H9 (cell line): ENCODE data around the gene TPP1. TPM values are rescaled to one million over a fixed set of nuclear protein-coding genes. Genes with fewer than 3 reads are reported as not detected.

ENCODE experiments used
- DNase-seq: peaks from one replicate; pipeline ENCODE4 v3.0.0-alpha.2; 2017
- H2AFZ ChIP-seq: one replicate; pipeline ENCODE4 v1.6.1; 2013; ENCODE audit warnings: mild to moderate bottlenecking, low read length, control low read depth, moderate library complexity
- H2AK5ac ChIP-seq: 2 replicates; pipeline ENCODE4 v1.6.1; 2013; ENCODE audit warnings: low read length, control low read depth, mixed read lengths; ENCODE audit not compliant: insufficient read length
- H2BK120ac ChIP-seq: one replicate; pipeline ENCODE4 v1.6.1; 2013; ENCODE audit warnings: low read depth, mild to moderate bottlenecking, low read length, control low read depth, inconsistent platforms; ENCODE audit not compliant: poor library complexity, severe bottlenecking
- H2BK12ac ChIP-seq: 2 replicates; pipeline ENCODE4 v1.6.1; 2013; ENCODE audit warnings: low read length, control low read depth, mixed read lengths, low read depth; ENCODE audit not compliant: insufficient read length
- H2BK15ac ChIP-seq: 2 replicates; pipeline ENCODE4 v1.6.1; 2013; ENCODE audit warnings: low read depth, low read length, control low read depth
- H2BK20ac ChIP-seq: one replicate; pipeline ENCODE4 v1.6.1; 2013; ENCODE audit warnings: low read depth, mild to moderate bottlenecking, low read length, control low read depth, inconsistent platforms; ENCODE audit not compliant: poor library complexity, severe bottlenecking
- H2BK5ac ChIP-seq: 2 replicates; pipeline ENCODE4 v1.6.1; 2013; ENCODE audit warnings: low read length, control low read depth, mixed read lengths; ENCODE audit not compliant: insufficient read length
- H3K14ac ChIP-seq: 2 replicates; pipeline ENCODE4 v1.6.1; 2013; ENCODE audit warnings: low read length, control low read depth; ENCODE audit not compliant: insufficient read depth
- H3K18ac ChIP-seq: 2 replicates; pipeline ENCODE4 v1.6.1; 2013; ENCODE audit warnings: low read depth, mild to moderate bottlenecking, mixed read lengths, low read length, control low read depth; ENCODE audit not compliant: insufficient read length
- H3K23ac ChIP-seq: 2 replicates; pipeline ENCODE4 v1.6.1; 2013; ENCODE audit warnings: low read length, control low read depth, mixed read lengths, low read depth; ENCODE audit not compliant: insufficient read length
- H3K23me2 ChIP-seq: 2 replicates; pipeline ENCODE4 v1.6.1; 2013; ENCODE audit warnings: low read depth, mild to moderate bottlenecking, mixed read lengths, low read length, control low read depth; ENCODE audit not compliant: insufficient read length, poor library complexity, severe bottlenecking
- H3K27ac ChIP-seq: 2 replicates; pipeline ENCODE4 v1.5.1; 2013; ENCODE audit warnings: low read length, control low read depth, mixed read lengths, low read depth; ENCODE audit not compliant: insufficient read length
- H3K27me3 ChIP-seq: 2 replicates; pipeline ENCODE4 v1.6.1; 2013; ENCODE audit warnings: low read length, control low read depth, inconsistent platforms; ENCODE audit not compliant: insufficient read depth
- H3K4ac ChIP-seq: 2 replicates; pipeline ENCODE4 v1.6.1; 2013; ENCODE audit warnings: low read depth, mild to moderate bottlenecking, control low read depth, inconsistent platforms, low read length, moderate library complexity
- H3K4me1 ChIP-seq: 2 replicates; pipeline ENCODE4 v1.6.1; 2013; ENCODE audit warnings: low read length, control low read depth, inconsistent platforms; ENCODE audit not compliant: insufficient read depth
- H3K4me2 ChIP-seq: 2 replicates; pipeline ENCODE4 v1.6.1; 2013; ENCODE audit warnings: low read length, control low read depth, mixed read lengths; ENCODE audit not compliant: insufficient read length, insufficient read depth
- H3K56ac ChIP-seq: 2 replicates; pipeline ENCODE4 v1.6.1; 2013; ENCODE audit warnings: low read depth, mild to moderate bottlenecking, mixed read lengths, low read length, control low read depth; ENCODE audit not compliant: insufficient read length
- H3K79me1 ChIP-seq: 2 replicates; pipeline ENCODE4 v1.6.1; 2013; ENCODE audit warnings: low read depth, mild to moderate bottlenecking, moderate library complexity, low read length, control low read depth, inconsistent platforms; ENCODE audit not compliant: insufficient read depth, poor library complexity, severe bottlenecking
- H3K79me2 ChIP-seq: 2 replicates; pipeline ENCODE4 v1.6.1; 2013; ENCODE audit warnings: low read length, control low read depth, inconsistent platforms; ENCODE audit not compliant: insufficient read depth
- H3K9ac ChIP-seq: 2 replicates; pipeline ENCODE4 v1.6.1; 2013; ENCODE audit warnings: low read length, control low read depth, mixed read lengths; ENCODE audit not compliant: insufficient read length; ENCODE audit errors: extremely low read depth
- H3K9me3 ChIP-seq: one replicate; pipeline ENCODE4 v1.6.1; 2013; ENCODE audit warnings: low read depth, low read length, inconsistent platforms; ENCODE audit not compliant: control insufficient read depth
- H3T11ph ChIP-seq: one replicate; pipeline ENCODE4 v1.6.1; 2013; ENCODE audit warnings: mild to moderate bottlenecking, low read length, control low read depth, inconsistent platforms
- H4K20me1 ChIP-seq: one replicate; pipeline ENCODE4 v1.6.1; 2013; ENCODE audit not compliant: control insufficient read depth, insufficient read length, insufficient read depth
- H4K5ac ChIP-seq: 2 replicates; pipeline ENCODE4 v1.6.1; 2013; ENCODE audit warnings: low read depth, mild to moderate bottlenecking, mixed read lengths, low read length, control low read depth; ENCODE audit not compliant: insufficient read length
- H4K8ac ChIP-seq: replicated peaks from 2 replicates; pipeline ENCODE4 v1.6.1; 2013; ENCODE audit warnings: low read length, control low read depth, mixed read lengths, low read depth; ENCODE audit not compliant: insufficient read length
- H4K91ac ChIP-seq: 2 replicates; pipeline ENCODE4 v1.6.1; 2013; ENCODE audit warnings: low read depth, mild to moderate bottlenecking, moderate library complexity, mixed read lengths, low read length, control low read depth; ENCODE audit not compliant: insufficient read length
- H3K27ac Mint-ChIP-seq, 3 experiments: 2 replicates in 2 of 3; 3 replicates in 1 of 3; pipeline ENCODE4 v1.8.0; 2020 to 2021; ENCODE audit warnings: mixed read lengths in 3 of 3, mild to moderate bottlenecking in 1 of 3, moderate library complexity in 1 of 3
- H3K27me3 Mint-ChIP-seq: 2 replicates; pipeline ENCODE4 v1.8.0; 2021; ENCODE audit warnings: low read depth, mild to moderate bottlenecking, moderate library complexity, mixed read lengths
- H3K36me3 Mint-ChIP-seq, 3 experiments: 2 replicates in 2 of 3; 3 replicates in 1 of 3; pipeline ENCODE4 v1.8.0; 2020 to 2021; ENCODE audit warnings: low read depth in 3 of 3, mixed read lengths in 3 of 3; ENCODE audit not compliant: insufficient read depth in 1 of 3
- H3K4me1 Mint-ChIP-seq, 2 experiments: 2 replicates each; pipeline ENCODE4 v1.8.0; 2020; ENCODE audit warnings: mixed read lengths in 2 of 2
- H3K4me3 Mint-ChIP-seq, 2 experiments: 2 replicates in 1 of 2; 3 replicates in 1 of 2; pipeline ENCODE4 v1.8.0; 2020 to 2021; ENCODE audit warnings: mild to moderate bottlenecking in 2 of 2, mixed read lengths in 2 of 2, moderate library complexity in 1 of 2
- H3K9me3 Mint-ChIP-seq, 2 experiments: 2 replicates in 1 of 2; 3 replicates in 1 of 2; pipeline ENCODE4 v1.8.0; 2020; ENCODE audit warnings: mild to moderate bottlenecking in 2 of 2, mixed read lengths in 2 of 2, moderate library complexity in 1 of 2
- WGBS: extraction: QIAGEN DNeasy Blood & Tissue Kit; methylation state at CpG from one replicate; pipeline ENCODE4 v1.1.7; 2013; ENCODE audit warnings: missing lambda C conversion rate, low lambda C conversion rate, mixed read lengths; ENCODE audit not compliant: insufficient read length; ENCODE audit errors: extremely low coverage; 5-methylcytosine and 5-hydroxymethylcytosine counted together
- total RNA-seq: library from RNA; stranded (reverse); gene quantifications from 2 replicates; pipeline ENCODE4 v1.2.1, GENCODE V29; 2021
- TF ChIP-seq, protein P1 (sequence below): fragments of 200-600 bp; sonication (generic); conservative IDR thresholded peaks from 3 replicates; pipeline ENCODE4 v1.8.0; 2021; ENCODE audit warnings: antibody characterized with exemption, mild to moderate bottlenecking

TPP1 gene
- total RNA-seq, 1 experiment from 2014 or later = 37.2 TPM

DNA sequence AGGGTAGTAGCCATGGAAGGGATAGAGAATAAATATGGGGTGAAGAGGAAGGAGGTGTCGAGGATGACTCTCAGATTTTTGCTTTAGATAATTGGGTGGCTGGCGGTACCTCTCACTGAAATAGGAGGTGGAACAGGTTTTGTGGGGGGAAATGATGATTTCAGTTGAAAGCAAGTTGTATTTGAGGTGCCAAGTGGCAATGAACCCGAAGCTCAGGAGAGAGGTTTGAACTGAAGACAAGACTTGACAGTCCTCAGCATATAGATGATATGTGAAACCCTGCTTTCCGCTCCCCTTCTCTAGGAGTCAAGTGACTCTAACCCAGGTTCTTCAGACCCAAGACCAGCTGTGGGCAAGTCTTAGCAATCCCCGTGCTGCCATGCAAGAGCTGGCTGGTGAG, 49.5 kb downstream of the TPP1 start:
- Histone ChIP-seq H3K27me3 (no peaks in the 10 kb centered on the region), H3K9ac (no peak overlapping the region), H4K91ac (no peak overlapping the region), H2BK15ac (no peak overlapping the region), H4K5ac (no peak overlapping the region), H2AK5ac (no peak overlapping the region), H3K27ac (no peak overlapping the region), H3K4ac (no peak overlapping the region), H3K9me3 (no peaks in the 10 kb centered on the region), H3T11ph (no peak overlapping the region), H2BK12ac (no peak overlapping the region), H2BK120ac (no peak overlapping the region), H3K79me2 (no peaks in the 10 kb centered on the region), H4K20me1 (no peaks in the 10 kb centered on the region), H3K4me1 (peaks cover 4% of the 10 kb centered on the region; the same call in 1 of the 2 replicates), H3K14ac (no peak overlapping the region), H2AFZ (no peak overlapping the region), H2BK5ac (no peak overlapping the region), H3K56ac (no peak overlapping the region), H3K23ac (no peak overlapping the region), H3K18ac (no peak overlapping the region), H3K79me1 (no peaks in the 10 kb centered on the region), H3K23me2 (no peaks in the 10 kb centered on the region), H3K4me2 (no peak overlapping the region), H4K8ac (no peak overlapping the region), H2BK20ac (no peak overlapping the region)
- Mint-ChIP-seq H3K36me3 (no peaks in the 10 kb centered on the region; a peak in 2 of 7 replicates), H3K9me3 (no peaks in the 10 kb centered on the region; a peak in 2 of 5 replicates), H3K27me3 (no peaks in the 10 kb centered on the region), H3K4me1 (peaks cover 18 to 20% of the 10 kb centered on the region in 2 experiments), H3K27ac (no peak overlapping the region), H3K4me3 (no peak overlapping the region)
- no peak for DNase-seq
- WGBS = no CpG with 5 or more reads among the region's 5 CpGs
- TF ChIP-seq, protein P1, sequence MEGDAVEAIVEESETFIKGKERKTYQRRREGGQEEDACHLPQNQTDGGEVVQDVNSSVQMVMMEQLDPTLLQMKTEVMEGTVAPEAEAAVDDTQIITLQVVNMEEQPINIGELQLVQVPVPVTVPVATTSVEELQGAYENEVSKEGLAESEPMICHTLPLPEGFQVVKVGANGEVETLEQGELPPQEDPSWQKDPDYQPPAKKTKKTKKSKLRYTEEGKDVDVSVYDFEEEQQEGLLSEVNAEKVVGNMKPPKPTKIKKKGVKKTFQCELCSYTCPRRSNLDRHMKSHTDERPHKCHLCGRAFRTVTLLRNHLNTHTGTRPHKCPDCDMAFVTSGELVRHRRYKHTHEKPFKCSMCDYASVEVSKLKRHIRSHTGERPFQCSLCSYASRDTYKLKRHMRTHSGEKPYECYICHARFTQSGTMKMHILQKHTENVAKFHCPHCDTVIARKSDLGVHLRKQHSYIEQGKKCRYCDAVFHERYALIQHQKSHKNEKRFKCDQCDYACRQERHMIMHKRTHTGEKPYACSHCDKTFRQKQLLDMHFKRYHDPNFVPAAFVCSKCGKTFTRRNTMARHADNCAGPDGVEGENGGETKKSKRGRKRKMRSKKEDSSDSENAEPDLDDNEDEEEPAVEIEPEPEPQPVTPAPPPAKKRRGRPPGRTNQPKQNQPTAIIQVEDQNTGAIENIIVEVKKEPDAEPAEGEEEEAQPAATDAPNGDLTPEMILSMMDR = no peak
